WTC11 (cell line): ENCODE data around the gene LECT2. TPM values are rescaled to one million over a fixed set of nuclear protein-coding genes. Genes with fewer than 3 reads are reported as not detected.

ENCODE experiments used
- ATAC-seq: fragments of 200-7000 bp; cut with Tn5 transposase; 2 replicates; pipeline ENCODE4 v1.10.0; 2021; ENCODE audit warnings: mild to moderate bottlenecking, moderate library complexity
- CTCF ChIA-PET: fragments of 300-600 bp; sonication (Branson Sonifier 250); formaldehyde crosslinking; loops from one replicate; lab custom pipeline; 2021; ENCODE audit warnings: antibody characterized with exemption; lab: Charles Lee
- POLR2A ChIA-PET: fragments of 350-600 bp; sonication (Branson Sonifier 250); formaldehyde crosslinking; loops from one replicate; lab custom pipeline; 2021; ENCODE audit warnings: antibody characterized with exemption; lab: Charles Lee
- DNase-seq: peaks from one replicate; pipeline ENCODE4 v3.0.0; 2021; ENCODE audit warnings: low spot score
- H3K27ac Mint-ChIP-seq: 2 replicates; pipeline ENCODE4 v1.8.0; 2021; ENCODE audit warnings: mixed read lengths
- H3K27me3 Mint-ChIP-seq: 2 replicates; pipeline ENCODE4 v1.8.0; 2021; ENCODE audit warnings: low read depth, mild to moderate bottlenecking, moderate library complexity, mixed read lengths
- H3K36me3 Mint-ChIP-seq: 2 replicates; pipeline ENCODE4 v1.8.0; 2021; ENCODE audit warnings: mixed read lengths
- H3K4me1 Mint-ChIP-seq: 2 replicates; pipeline ENCODE4 v1.8.0; 2022; ENCODE audit warnings: mixed read lengths
- H3K4me3 Mint-ChIP-seq: 2 replicates; pipeline ENCODE4 v1.8.0; 2021; ENCODE audit warnings: mild to moderate bottlenecking, moderate library complexity, mixed read lengths
- H3K9me3 Mint-ChIP-seq: 2 replicates; pipeline ENCODE4 v1.8.0; 2021; ENCODE audit warnings: mixed read lengths
- AR ChIP-seq: fragments of 250-450 bp; sonication (Bioruptor Pico); IDR thresholded peaks from 2 replicates; pipeline ENCODE4 v1.9.0; 2021; ENCODE audit warnings: mild to moderate bottlenecking
- ATF3 ChIP-seq: sonication (generic); formaldehyde crosslinking; conservative IDR thresholded peaks from 2 replicates; pipeline ENCODE4 v1.8.1; 2022; ENCODE audit warnings: mild to moderate bottlenecking, missing genetic modification reagents
- CDX4 ChIP-seq: fragments of 250-450 bp; sonication (Bioruptor Pico); IDR thresholded peaks from 2 replicates; pipeline ENCODE4 v1.9.0; 2021; ENCODE audit warnings: moderate library complexity, mild to moderate bottlenecking, inconsistent platforms, borderline replicate concordance
- FOXP1 ChIP-seq: sonication (generic); formaldehyde crosslinking; IDR thresholded peaks from 2 replicates; pipeline ENCODE4 v1.8.0; 2022; ENCODE audit warnings: missing genetic modification reagents, mild to moderate bottlenecking, moderate library complexity, borderline replicate concordance
- GABPB1 ChIP-seq: sonication (generic); formaldehyde crosslinking; IDR thresholded peaks from 2 replicates; pipeline ENCODE4 v1.8.1; 2023; ENCODE audit warnings: mild to moderate bottlenecking, missing genetic modification reagents
- HMGA2 ChIP-seq: fragments of 250-450 bp; sonication (Bioruptor Pico); IDR thresholded peaks from 2 replicates; pipeline ENCODE4 v1.4.0; 2021; ENCODE audit warnings: mild to moderate bottlenecking, moderate library complexity
- IRF2 ChIP-seq: sonication (generic); formaldehyde crosslinking; IDR thresholded peaks from 2 replicates; pipeline ENCODE4 v1.8.0; 2022; ENCODE audit warnings: low read depth, missing genetic modification reagents, borderline replicate concordance
- MAX ChIP-seq: sonication (generic); formaldehyde crosslinking; IDR thresholded peaks from 2 replicates; pipeline ENCODE4 v1.8.0; 2022; ENCODE audit warnings: mild to moderate bottlenecking, missing genetic modification reagents
- MLX ChIP-seq: sonication (generic); formaldehyde crosslinking; IDR thresholded peaks from 2 replicates; pipeline ENCODE4 v1.8.1; 2023; ENCODE audit warnings: mild to moderate bottlenecking, missing genetic modification reagents, moderate library complexity
- NFATC4 ChIP-seq: fragments of 250-450 bp; sonication (Bioruptor Pico); IDR thresholded peaks from 2 replicates; pipeline ENCODE4 v1.9.0; 2021; ENCODE audit warnings: mild to moderate bottlenecking
- NFYB ChIP-seq: sonication (generic); formaldehyde crosslinking; conservative IDR thresholded peaks from 2 replicates; pipeline ENCODE4 v1.8.0; 2022; ENCODE audit warnings: low read depth, missing genetic modification reagents
- NR2C2 ChIP-seq: sonication (generic); formaldehyde crosslinking; IDR thresholded peaks from 2 replicates; pipeline ENCODE4 v1.8.0; 2022; ENCODE audit warnings: mild to moderate bottlenecking, missing genetic modification reagents
- ZNF138 ChIP-seq: sonication (generic); formaldehyde crosslinking; conservative IDR thresholded peaks from 2 replicates; pipeline ENCODE4 v1.8.1; 2022; ENCODE audit warnings: mild to moderate bottlenecking, moderate library complexity, missing genetic modification reagents
- ZNF219 ChIP-seq: sonication (generic); formaldehyde crosslinking; IDR thresholded peaks from 2 replicates; pipeline ENCODE4 v1.8.0; 2023; ENCODE audit warnings: missing genetic modification reagents, mild to moderate bottlenecking, borderline replicate concordance
- ZNF317 ChIP-seq: sonication (generic); formaldehyde crosslinking; IDR thresholded peaks from 2 replicates; pipeline ENCODE4 v1.8.1; 2023; ENCODE audit warnings: low read depth, mild to moderate bottlenecking, moderate library complexity, missing genetic modification reagents, borderline replicate concordance
- ZNF416 ChIP-seq: fragments of 250-450 bp; sonication (Bioruptor Pico); IDR thresholded peaks from 2 replicates; pipeline ENCODE4 v1.9.0; 2021; ENCODE audit warnings: mild to moderate bottlenecking, inconsistent platforms
- ZNF512 ChIP-seq: sonication (generic); formaldehyde crosslinking; IDR thresholded peaks from 2 replicates; pipeline ENCODE4 v1.8.1; 2022; ENCODE audit warnings: missing genetic modification reagents, borderline replicate concordance
- ZNF671 ChIP-seq: fragments of 250-450 bp; sonication (Bioruptor Pico); IDR thresholded peaks from 2 replicates; pipeline ENCODE4 v1.8.0; 2021; ENCODE audit warnings: mild to moderate bottlenecking
- total RNA-seq: library from RNA; stranded (reverse); gene quantifications from 3 replicates; pipeline ENCODE4 v1.2.3, GENCODE V29; 2021
- TF ChIP-seq, protein P1 (sequence below): fragments of 250-450 bp; sonication (Bioruptor Pico); IDR thresholded peaks from 2 replicates; pipeline ENCODE4 v2.1.2; 2022; ENCODE audit warnings: mild to moderate bottlenecking, moderate library complexity

The LECT2 gene
- total RNA-seq, 1 experiment from 2014 or later: not detected

GRCh38 chr5:135913713-135914626 is 40.8 kb downstream of the LECT2 start:
- peaks cover 45% of the 10 kb centered on the region for H3K27me3 Mint-ChIP-seq
- no peak overlapping the region for H3K27ac Mint-ChIP-seq
- no peak overlapping the region for H3K4me3 Mint-ChIP-seq
- POLR2A ChIA-PET: no interaction called here
- DNase-seq (no peak), ATAC-seq (no peak)
- no peaks in the 10 kb centered on the region for H3K36me3 Mint-ChIP-seq
- no peaks in the 10 kb centered on the region for H3K4me1 Mint-ChIP-seq
- TF ChIP-seq HMGA2 (no peak), ZNF317 (CRISPR knock-in tag) (no peak)
- no peaks in the 10 kb centered on the region for H3K9me3 Mint-ChIP-seq
- CTCF ChIA-PET: no interaction called here

DNA sequence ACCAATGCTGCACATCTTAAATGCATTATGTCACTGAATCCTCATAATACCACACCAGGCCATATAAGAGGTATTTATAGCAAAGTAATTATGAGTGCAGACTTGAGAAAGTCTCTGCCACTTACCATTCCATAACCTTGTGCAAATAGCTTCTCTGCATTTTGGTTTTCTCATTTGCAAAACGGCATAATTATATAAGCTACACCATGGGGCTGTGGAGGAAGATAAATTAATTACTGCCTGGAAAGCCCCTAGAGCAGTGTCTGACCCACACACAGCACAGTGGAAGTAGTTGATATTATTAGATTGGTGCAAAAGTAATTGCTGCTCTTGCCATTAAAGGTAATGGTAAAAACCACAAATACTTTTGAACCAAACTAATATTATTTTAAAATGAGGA is 49.6 kb downstream of the LECT2 start:
- Mint-ChIP-seq H3K27me3 (peaks cover 18% of the 10 kb centered on the region), H3K27ac (no peak overlapping the region), H3K9me3 (no peaks in the 10 kb centered on the region)
- DNase-seq: no peak
- CTCF ChIA-PET: no interaction called here
- ATAC-seq: no peak
- TF ChIP-seq GABPB1 (CRISPR knock-in tag) (no peak), ATF3 (CRISPR knock-in tag) (no peak), FOXP1 (CRISPR knock-in tag) (no peak), MAX (CRISPR knock-in tag) (no peak), MLX (CRISPR knock-in tag) (no peak), ZNF671 (CRISPR knock-in tag) (no peak), NFATC4 (CRISPR knock-in tag) (no peak), AR (no peak)
- TF ChIP-seq, all 79 proteins: peak for 0
- H3K4me1 Mint-ChIP-seq: no peaks in the 10 kb centered on the region
- POLR2A ChIA-PET: no interaction called here
- no peak overlapping the region for H3K4me3 Mint-ChIP-seq
- no peaks in the 10 kb centered on the region for H3K36me3 Mint-ChIP-seq

GRCh38 chr5:135901633-135902032 is 53.1 kb downstream of the LECT2 start:
- H3K4me1 Mint-ChIP-seq: no peaks in the 10 kb centered on the region
- no peaks in the 10 kb centered on the region for H3K36me3 Mint-ChIP-seq
- no peak overlapping the region for H3K4me3 Mint-ChIP-seq
- POLR2A ChIA-PET: no interaction called here
- no peak overlapping the region for H3K27ac Mint-ChIP-seq
- H3K9me3 Mint-ChIP-seq: no peaks in the 10 kb centered on the region
- TF ChIP-seq ZNF138 (CRISPR knock-in tag) (no peak), HMGA2 (no peak)
- no peaks in the 10 kb centered on the region; the same call in 1 of the 2 replicates for H3K27me3 Mint-ChIP-seq
- CTCF ChIA-PET: no interaction called here
- no peak for ATAC-seq
- DNase-seq: no peak

DNA sequence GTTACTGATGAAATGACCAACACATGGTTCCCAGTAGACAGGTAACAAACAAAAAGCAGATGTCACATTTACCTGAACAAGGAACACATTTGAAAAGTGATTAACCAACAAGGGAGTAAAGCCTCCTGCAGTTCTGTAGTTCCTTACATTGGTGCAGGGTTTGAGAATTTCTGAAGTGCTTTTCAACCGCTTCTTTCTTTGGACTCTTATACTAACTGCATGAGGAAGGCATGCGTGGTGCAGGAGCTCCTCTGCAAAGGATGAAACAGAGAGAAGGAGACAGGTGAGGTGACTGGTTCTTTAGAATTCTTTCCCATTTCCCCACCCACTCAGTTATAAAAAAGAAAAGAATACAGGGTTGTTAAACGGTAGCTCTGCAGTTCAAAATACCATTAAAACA is 54.5 kb downstream of the LECT2 start:
- POLR2A ChIA-PET: no interaction called here
- Mint-ChIP-seq H3K4me3 (no peak overlapping the region), H3K36me3 (no peaks in the 10 kb centered on the region), H3K27ac (no peak overlapping the region), H3K27me3 (no peaks in the 10 kb centered on the region; the same call in 1 of the 2 replicates), H3K9me3 (no peaks in the 10 kb centered on the region), H3K4me1 (no peaks in the 10 kb centered on the region)
- CTCF ChIA-PET: interaction anchor here (1.7 to 2.4 kb wide), 2 partner anchors 9 to 12 kb away, joined by 7 to 8 read pairs; no protein-coding TSS in a partner anchor
- DNase-seq: no peak
- no peak for ATAC-seq
- TF ChIP-seq, protein P1, sequence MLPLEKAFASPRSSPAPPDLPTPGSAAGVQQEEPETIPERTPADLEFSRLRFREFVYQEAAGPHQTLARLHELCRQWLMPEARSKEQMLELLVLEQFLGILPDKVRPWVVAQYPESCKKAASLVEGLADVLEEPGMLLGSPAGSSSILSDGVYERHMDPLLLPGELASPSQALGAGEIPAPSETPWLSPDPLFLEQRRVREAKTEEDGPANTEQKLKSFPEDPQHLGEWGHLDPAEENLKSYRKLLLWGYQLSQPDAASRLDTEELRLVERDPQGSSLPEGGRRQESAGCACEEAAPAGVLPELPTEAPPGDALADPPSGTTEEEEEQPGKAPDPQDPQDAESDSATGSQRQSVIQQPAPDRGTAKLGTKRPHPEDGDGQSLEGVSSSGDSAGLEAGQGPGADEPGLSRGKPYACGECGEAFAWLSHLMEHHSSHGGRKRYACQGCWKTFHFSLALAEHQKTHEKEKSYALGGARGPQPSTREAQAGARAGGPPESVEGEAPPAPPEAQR (CRISPR knock-in tag): no peak
- TF ChIP-seq NFYB (CRISPR knock-in tag): no peak
- no peak for TF ChIP-seq ZNF219
- TF ChIP-seq FOXP1 (CRISPR knock-in tag): no peak
- TF ChIP-seq ZNF512 (CRISPR knock-in tag): no peak
- TF ChIP-seq NR2C2 (CRISPR knock-in tag): no peak
- no peak for TF ChIP-seq ZNF416
- no peak for TF ChIP-seq CDX4
- TF ChIP-seq MLX (CRISPR knock-in tag): no peak
- TF ChIP-seq IRF2 (CRISPR knock-in tag): no peak
